ENCODE results near the gene ZDHHC17.
A peak's percentile ranks its signal among the peaks of the same experiment; 100 is the strongest.
"Not testable (repeated sequence)": the region's sequence is repeated elsewhere in the genome, so short reads cannot be mapped to it uniquely, and the experiment has no call there.

The ZDHHC17 gene

GRCh38 chr12:76746516-76746915 lies 17.4 kb upstream of the ZDHHC17 start:
- Histone ChIP-seq H3K9me3 (ENCODE audit: control insufficient read depth, insufficient read depth, low read length) (no peaks in the 10 kb centered on the region), H3K9ac (ENCODE audit: low read depth, low read length) (no peak overlapping the region), H3K36me3 (ENCODE audit: insufficient read depth, low read length) (no peaks in the 10 kb centered on the region), H3K4me1 (ENCODE audit: insufficient read depth, low read length) (no peaks in the 10 kb centered on the region)

GRCh38 chr12:76747245-76747644 lies 16.7 kb upstream of the ZDHHC17 start:
- Histone ChIP-seq H3K9me3 (ENCODE audit: control insufficient read depth, insufficient read depth, low read length) (no peaks in the 10 kb centered on the region), H3K36me3 (ENCODE audit: insufficient read depth, low read length) (no peaks in the 10 kb centered on the region), H3K4me1 (ENCODE audit: insufficient read depth, low read length) (no peaks in the 10 kb centered on the region), H3K9ac (ENCODE audit: low read depth, low read length) (no peak overlapping the region)

- Histone ChIP-seq H3K9me3 (ENCODE audit: control insufficient read depth, insufficient read depth, low read length) (no peaks in the 10 kb centered on the region), H3K9ac (ENCODE audit: low read depth, low read length) (no peak overlapping the region), H3K36me3 (ENCODE audit: insufficient read depth, low read length) (no peaks in the 10 kb centered on the region), H3K4me1 (ENCODE audit: insufficient read depth, low read length) (peaks cover 5% of the 10 kb centered on the region; the same call in 1 of the 2 replicates)
Measured at GRCh38 chr12:76755829-76756379, 8.0 kb upstream of the ZDHHC17 start.

- no peaks in the 10 kb centered on the region for H3K36me3 ChIP-seq (ENCODE audit: insufficient read depth, low read length)
- no peak overlapping the region for H3K9ac ChIP-seq (ENCODE audit: low read depth, low read length)
- H3K9me3 ChIP-seq (ENCODE audit: control insufficient read depth, insufficient read depth, low read length), result no peaks in the 10 kb centered on the region
- H3K4me1 ChIP-seq (ENCODE audit: insufficient read depth, low read length), result peaks cover 9% of the 10 kb centered on the region; the same call in 1 of the 2 replicates
Measured at GRCh38 chr12:76757694-76758093, 6.2 kb upstream of the ZDHHC17 start.

- Histone ChIP-seq H3K36me3 (ENCODE audit: insufficient read depth, low read length) (no peaks in the 10 kb centered on the region), H3K4me1 (ENCODE audit: insufficient read depth, low read length) (0 out of 2 replicates have a peak, but pooled peaks cover 4% of the 10 kb centered on the region), H3K9me3 (ENCODE audit: control insufficient read depth, insufficient read depth, low read length) (no peaks in the 10 kb centered on the region), H3K9ac (ENCODE audit: low read depth, low read length) (peak overlapping the region; percentile 67; the same call in 1 of the 2 replicates)
Measured at GRCh38 chr12:76762601-76762980, 1.3 kb upstream of the ZDHHC17 start.

GRCh38 chr12:76764856-76765255 lies 941 bp downstream of the ZDHHC17 start:
- H3K36me3 ChIP-seq (ENCODE audit: insufficient read depth, low read length), result no peaks in the 10 kb centered on the region
- H3K4me1 ChIP-seq (ENCODE audit: insufficient read depth, low read length), result 0 out of 2 replicates have a peak, but pooled peaks cover 4% of the 10 kb centered on the region
- H3K9me3 ChIP-seq (ENCODE audit: control insufficient read depth, insufficient read depth, low read length), result no peaks in the 10 kb centered on the region
- peak overlapping the region; percentile 67 for H3K9ac ChIP-seq (ENCODE audit: low read depth, low read length)

- no peaks in the 10 kb centered on the region for H3K9me3 ChIP-seq (ENCODE audit: control insufficient read depth, insufficient read depth, low read length)
- 0 out of 2 replicates have a peak, but pooled peaks cover 4% of the 10 kb centered on the region for H3K4me1 ChIP-seq (ENCODE audit: insufficient read depth, low read length)
- H3K36me3 ChIP-seq (ENCODE audit: insufficient read depth, low read length), result no peaks in the 10 kb centered on the region
- no peak overlapping the region for H3K9ac ChIP-seq (ENCODE audit: low read depth, low read length)
Measured at GRCh38 chr12:76765598-76765997, 1.7 kb downstream of the ZDHHC17 start.

GRCh38 chr12:76766161-76766560 lies 2.2 kb downstream of the ZDHHC17 start:
- no peak overlapping the region for H3K9ac ChIP-seq (ENCODE audit: low read depth, low read length)
- 0 out of 2 replicates have a peak, but pooled peaks cover 4% of the 10 kb centered on the region for H3K4me1 ChIP-seq (ENCODE audit: insufficient read depth, low read length)
- H3K36me3 ChIP-seq (ENCODE audit: insufficient read depth, low read length), result no peaks in the 10 kb centered on the region
- no peaks in the 10 kb centered on the region for H3K9me3 ChIP-seq (ENCODE audit: control insufficient read depth, insufficient read depth, low read length)

- Histone ChIP-seq H3K36me3 (ENCODE audit: insufficient read depth, low read length) (no peaks in the 10 kb centered on the region), H3K4me1 (ENCODE audit: insufficient read depth, low read length) (no peaks in the 10 kb centered on the region), H3K9ac (ENCODE audit: low read depth, low read length) (no peak overlapping the region), H3K9me3 (ENCODE audit: control insufficient read depth, insufficient read depth, low read length) (no peaks in the 10 kb centered on the region)
Measured at GRCh38 chr12:76768576-76768975, 4.7 kb downstream of the ZDHHC17 start.

GRCh38 chr12:76777765-76778216 lies 13.9 kb downstream of the ZDHHC17 start:
- no peaks in the 10 kb centered on the region for H3K36me3 ChIP-seq (ENCODE audit: insufficient read depth, low read length)
- H3K9me3 ChIP-seq (ENCODE audit: control insufficient read depth, insufficient read depth, low read length), result no peaks in the 10 kb centered on the region
- H3K4me1 ChIP-seq (ENCODE audit: insufficient read depth, low read length), result peaks cover 8% of the 10 kb centered on the region; the same call in 1 of the 2 replicates
- H3K9ac ChIP-seq (ENCODE audit: low read depth, low read length), result no peak overlapping the region

GRCh38 chr12:76778364-76778763 lies 14.4 kb downstream of the ZDHHC17 start:
- H3K9me3 ChIP-seq (ENCODE audit: control insufficient read depth, insufficient read depth, low read length), result no peaks in the 10 kb centered on the region
- H3K9ac ChIP-seq (ENCODE audit: low read depth, low read length), result no peak overlapping the region
- no peaks in the 10 kb centered on the region for H3K36me3 ChIP-seq (ENCODE audit: insufficient read depth, low read length)
- H3K4me1 ChIP-seq (ENCODE audit: insufficient read depth, low read length), result peaks cover 8% of the 10 kb centered on the region; the same call in 1 of the 2 replicates

- not testable (repeated sequence) for H3K4me1 ChIP-seq (ENCODE audit: insufficient read depth, low read length); H3K36me3 ChIP-seq (ENCODE audit: insufficient read depth, low read length); H3K9ac ChIP-seq (ENCODE audit: low read depth, low read length); H3K9me3 ChIP-seq (ENCODE audit: control insufficient read depth, insufficient read depth, low read length)
Measured at GRCh38 chr12:76779310-76779709, 15.4 kb downstream of the ZDHHC17 start.

- no peaks in the 10 kb centered on the region for H3K36me3 ChIP-seq (ENCODE audit: insufficient read depth, low read length)
- no peak overlapping the region for H3K9ac ChIP-seq (ENCODE audit: low read depth, low read length)
- H3K9me3 ChIP-seq (ENCODE audit: control insufficient read depth, insufficient read depth, low read length), result no peaks in the 10 kb centered on the region
- H3K4me1 ChIP-seq (ENCODE audit: insufficient read depth, low read length), result peaks cover 8% of the 10 kb centered on the region; the same call in 1 of the 2 replicates
Measured at GRCh38 chr12:76781321-76781720, 17.4 kb downstream of the ZDHHC17 start.

GRCh38 chr12:76782526-76782925 lies 18.6 kb downstream of the ZDHHC17 start:
- H3K4me1 ChIP-seq (ENCODE audit: insufficient read depth, low read length), result peaks cover 8% of the 10 kb centered on the region; the same call in 1 of the 2 replicates

GRCh38 chr12:76784600-76785051 lies 20.7 kb downstream of the ZDHHC17 start:
- Histone ChIP-seq H3K9ac (ENCODE audit: low read depth, low read length) (no peak overlapping the region), H3K9me3 (ENCODE audit: control insufficient read depth, insufficient read depth, low read length) (no peaks in the 10 kb centered on the region), H3K4me1 (ENCODE audit: insufficient read depth, low read length) (peaks cover 8% of the 10 kb centered on the region; the same call in 1 of the 2 replicates), H3K36me3 (ENCODE audit: insufficient read depth, low read length) (no peaks in the 10 kb centered on the region)

More at GRCh38 chr12:76782526-76782925, 18.6 kb downstream of the ZDHHC17 start:
- Histone ChIP-seq H3K36me3 (ENCODE audit: insufficient read depth, low read length) (no peaks in the 10 kb centered on the region), H3K9me3 (ENCODE audit: control insufficient read depth, insufficient read depth, low read length) (no peaks in the 10 kb centered on the region), H3K9ac (ENCODE audit: low read depth, low read length) (no peak overlapping the region)

All from ES-I3 (cell line).